Mammary epithelial cell (primary cell): ENCODE results near the gene ZBTB40.

Experiments used
- CTCF ChIP-seq, 2 donors: IDR thresholded peaks in 1 of 2; conservative IDR thresholded peaks in 1 of 2; 2 replicates each; pipeline ENCODE4 v1.5.1; 2011 to 2012; ENCODE audit warnings: inconsistent platforms in 2 of 2, low read length in 2 of 2, mild to moderate bottlenecking in 2 of 2, control low read depth in 1 of 2, low read depth in 1 of 2; ENCODE audit not compliant: insufficient read depth in 1 of 2; ENCODE audit errors: extremely low read depth in 1 of 2
- EZH2 ChIP-seq: IDR thresholded peaks from 2 replicates; pipeline ENCODE4 v1.6.1; 2012; ENCODE audit warnings: low read length, inconsistent platforms, borderline replicate concordance

DNA sequence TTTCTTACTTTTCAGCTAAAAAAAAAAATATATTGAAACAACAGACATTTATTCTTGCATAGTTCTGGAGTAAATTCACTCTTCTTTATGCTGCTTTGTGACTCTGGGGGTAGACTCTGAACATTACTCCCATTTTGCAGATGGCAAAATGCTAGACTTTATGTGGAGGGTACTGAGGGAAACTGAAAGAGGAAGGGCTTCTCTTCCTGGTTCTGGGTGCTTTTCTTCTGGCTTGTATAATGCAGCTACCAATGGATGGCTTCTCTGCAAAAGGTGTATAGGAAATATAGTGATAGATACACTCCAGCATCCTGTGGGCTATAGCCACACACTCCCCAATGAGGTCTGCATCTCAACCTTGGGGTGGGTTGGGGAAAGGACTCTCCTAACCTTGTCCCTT, 19.7 kb upstream of the ZBTB40 start:
- TF ChIP-seq CTCF (conservative IDR thresholded peaks at IDR 0.05 in 1 of 2, IDR thresholded peaks at IDR 0.05 in 1 of 2; ENCODE audit: extremely low read depth in 1 of 2, insufficient read depth in 1 of 2, low read depth in 1 of 2, low read length in 2 of 2) (no peak), EZH2 (no peak)
